Measurements from ENCODE around the gene TTLL13. TPM values are rescaled to one million over a fixed set of nuclear protein-coding genes. Genes with fewer than 3 reads are reported as not detected.

The TTLL13 gene
- total and polyA plus RNA-seq, 2 of the 4 experiments (the other 2 are of a cell fraction): 0.10 TPM; not detected in 1

DNA sequence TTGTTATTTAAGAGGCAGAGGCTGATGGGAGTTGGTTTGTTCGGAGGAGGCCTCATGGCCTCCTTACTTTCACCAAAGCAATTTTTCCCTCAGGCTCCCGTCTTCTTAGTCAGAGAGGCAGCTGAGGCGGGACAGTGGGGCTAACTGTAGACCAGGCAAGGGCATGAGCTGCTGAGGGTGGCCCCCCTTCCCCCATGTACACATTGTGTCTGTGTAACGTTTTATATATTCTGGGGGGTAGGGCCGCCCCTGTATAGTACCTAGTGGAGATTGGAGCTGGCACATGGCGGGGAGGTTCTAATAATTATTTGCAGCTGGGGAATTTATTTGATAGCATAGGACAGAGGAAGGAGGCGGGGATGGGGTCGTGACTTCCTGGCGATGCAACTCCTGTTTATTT is 51.2 kb downstream of the TTLL13 start:
- H3K23ac ChIP-seq (ENCODE audit: low read depth, low read length): no peak overlapping the region
- H4K91ac ChIP-seq (ENCODE audit: insufficient read depth, low read depth, low read length): no peak overlapping the region
- H2BK5ac ChIP-seq (ENCODE audit: low read depth, low read length, poor library complexity, severe bottlenecking): no peak overlapping the region
- in situ Hi-C loops (cut with MboI; ENCODE audit: low sequenced_read_pairs) (loop anchor here (25.0 kb wide), 1 partner anchor 587 kb away; the partner anchor contains the start of gene FES), dilution Hi-C loops (cut with HindIII; ENCODE audit: low sequenced_read_pairs, unreplicated experiment) (no loop called here), intact Hi-C loops (cut with micrococcal nuclease) (no loop called here)
- 100% methylated on average over 2 of the region's 9 CpGs; no CpG with 5 or more reads in 1 of the 2 experiments for WGBS, 2 experiments (ENCODE audit: extremely low coverage in 2 of 2, insufficient read length in 1 of 2)
- H3K4me1 ChIP-seq (ENCODE audit: control insufficient read depth, insufficient read depth, low read length): no peaks in the 10 kb centered on the region
- BruUV-seq (replicated peaks): no TSS peak
- ATAC-seq (ENCODE audit: low read depth): no peak
- H3K27me3 ChIP-seq (ENCODE audit: control insufficient read depth, insufficient read depth, low read length): no peaks in the 10 kb centered on the region
- no peak overlapping the region for H2BK20ac ChIP-seq (ENCODE audit: low read depth, low read length)
- no peaks in the 10 kb centered on the region for H3K9me1 ChIP-seq (ENCODE audit: insufficient read depth, low read length)
- no peak overlapping the region for H2BK15ac ChIP-seq (ENCODE audit: low read depth, low read length)
- CTCF ChIA-PET: no interaction called here
- no peak overlapping the region for H2AK9ac ChIP-seq (replicated peaks; ENCODE audit: low read depth, low read length, poor library complexity)
- no peak overlapping the region for H3K4me2 ChIP-seq (ENCODE audit: low read depth, low read length)
- H3K79me1 ChIP-seq (ENCODE audit: low read depth in 1 of 2, low read length in 2 of 2): no peaks in the 10 kb centered on the region
- no peak for TF ChIP-seq FOS (IDR thresholded peaks at IDR 0.05; ENCODE audit: low read depth, low read length)
- H2AK5ac ChIP-seq (ENCODE audit: low read depth, low read length): no peak overlapping the region
- H3K36me3 ChIP-seq (ENCODE audit: control insufficient read depth, insufficient read depth, low read length): no peaks in the 10 kb centered on the region
- no peak overlapping the region for H3K4ac ChIP-seq (ENCODE audit: low read depth, low read length)
- H3K56ac ChIP-seq (ENCODE audit: extremely low read depth, insufficient read depth, low read length): no peak overlapping the region
- H3K9me3 ChIP-seq (ENCODE audit: control insufficient read depth, insufficient read depth, low read length): no peaks in the 10 kb centered on the region
- H4K8ac ChIP-seq (ENCODE audit: low read depth in 2 of 2, low read length in 2 of 2): no peak overlapping the region; a peak in 1 of 4 replicates
- H4K20me1 ChIP-seq (ENCODE audit: insufficient read depth, low read length): no peaks in the 10 kb centered on the region
- POLR2A ChIA-PET (ENCODE audit: unreplicated experiment): no interaction called here
- H2AFZ ChIP-seq (replicated peaks; ENCODE audit: low read length, poor library complexity): no peak overlapping the region
- no peak overlapping the region for H4K5ac ChIP-seq (ENCODE audit: low read depth, low read length)
- H3K27ac ChIP-seq (ENCODE audit: insufficient read depth, low read length): no peak overlapping the region
- H2BK120ac ChIP-seq (ENCODE audit: low read depth, low read length): no peak overlapping the region
- no peak overlapping the region for H3K4me3 ChIP-seq (ENCODE audit: insufficient read depth, low read depth, low read length)
- no peak overlapping the region for H3K18ac ChIP-seq (ENCODE audit: low read depth, low read length)
- H3K9ac ChIP-seq (ENCODE audit: low read depth, low read length): no peak overlapping the region
- no peak overlapping the region for H3K14ac ChIP-seq (replicated peaks; ENCODE audit: low read depth, low read length)
- DNase-seq: no peak

Data from IMR-90 (cell line).